Dermis blood vessel endothelial cell (primary cell): Measurements from ENCODE around the gene DPEP2NB. TPM values are rescaled to one million over a fixed set of nuclear protein-coding genes. Genes with fewer than 3 reads are reported as not detected.
A peak's percentile ranks its signal among the peaks of the same experiment; 100 is the strongest.

Experiments
- DNase-seq: peaks from one replicate; pipeline ENCODE4 v3.0.0; 2010
- total RNA-seq: library from RNA; depleted of rRNA; stranded (reverse); fragments of >200 nt; gene quantifications from 2 replicates; pipeline ENCODE4 v1.2.3, GENCODE V29; 2014

DPEP2NB gene, protein sequence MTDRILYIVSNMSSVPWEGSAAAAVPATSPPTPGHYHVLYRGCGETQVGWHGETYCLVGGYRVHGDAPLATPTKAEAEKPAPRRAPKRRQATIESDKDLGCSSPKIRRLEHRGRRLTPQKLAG
- total RNA-seq = not detected in 2 replicates

DNA sequence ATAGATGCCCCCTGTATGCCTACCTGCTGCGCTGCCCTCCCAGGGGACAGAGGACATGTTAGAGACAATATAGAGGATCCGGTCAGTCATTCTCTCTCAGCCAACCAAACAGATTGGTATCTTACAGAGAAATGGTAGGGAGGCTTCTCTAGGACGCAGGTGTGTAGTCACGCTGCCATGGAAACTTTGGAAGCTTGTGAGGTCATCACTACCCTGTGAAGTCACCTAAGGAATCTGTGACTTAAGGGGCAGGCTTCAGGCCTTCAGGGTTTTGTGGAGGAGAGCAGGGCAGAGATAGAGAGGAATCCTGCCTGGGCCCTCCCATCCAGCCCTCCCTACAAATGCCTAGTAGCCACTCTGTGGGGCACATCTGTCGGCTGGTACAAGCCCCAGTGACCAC, at the start of gene DPEP2NB:
TSS of gene DPEP2NB (minus strand) at position 231 of the 400 bp plus-strand sequence. CDS start at position 90, 141 bp downstream.
- DNase-seq = no peak

DNA sequence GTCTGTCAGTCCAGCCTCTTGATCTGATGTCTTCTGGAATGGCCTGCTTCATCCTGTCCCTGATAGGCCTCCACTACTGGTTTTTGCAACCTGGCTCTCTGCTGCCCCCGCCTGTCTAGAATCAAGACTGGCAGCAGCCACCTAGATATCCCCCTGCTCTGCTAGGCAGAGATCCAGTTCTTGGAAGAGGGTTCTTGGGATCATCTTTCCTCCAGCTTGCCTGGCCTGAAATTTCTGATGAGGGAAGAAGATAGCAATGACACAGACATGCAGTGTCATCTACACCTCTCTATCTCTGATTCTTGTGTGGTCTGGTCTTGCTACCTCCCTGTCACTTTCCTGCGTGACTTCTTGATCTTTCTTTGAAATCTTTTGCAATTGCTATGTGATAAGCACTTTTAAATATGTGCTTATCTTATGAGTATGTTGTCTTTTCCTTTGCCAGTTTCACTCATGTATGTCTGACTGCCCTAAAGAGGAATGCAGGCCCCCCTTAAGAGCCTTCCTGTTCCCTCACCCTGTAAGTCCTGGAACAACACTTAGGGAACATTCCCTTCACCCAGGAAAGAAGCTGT, 49.2 kb upstream of the DPEP2NB start:
- DNase-seq = peak; percentile 84

DNA sequence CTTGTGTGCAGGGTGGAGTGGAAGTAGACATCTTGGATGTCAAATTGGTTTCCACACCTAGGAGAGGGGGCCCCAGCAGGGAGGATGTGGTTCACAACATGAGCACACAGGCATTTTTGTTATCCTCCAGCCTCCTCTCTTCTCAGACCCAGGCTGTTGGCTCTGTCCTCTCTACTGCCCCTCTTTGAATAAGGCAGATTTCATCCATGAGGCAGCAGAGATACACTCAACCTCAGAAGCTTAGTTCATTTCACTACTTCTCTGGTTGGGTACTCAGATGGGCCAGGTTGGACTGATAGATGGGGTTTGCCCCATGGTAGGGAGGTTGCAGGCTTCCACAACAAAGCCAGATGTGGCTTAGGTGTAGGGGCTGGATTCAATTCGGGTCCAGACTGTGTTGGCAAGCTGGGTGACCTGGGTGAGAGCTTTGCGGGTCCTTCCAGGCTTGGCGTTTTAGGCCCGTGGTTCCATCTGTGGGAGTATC, 47.2 kb upstream of the DPEP2NB start:
- no peak for DNase-seq

DNA sequence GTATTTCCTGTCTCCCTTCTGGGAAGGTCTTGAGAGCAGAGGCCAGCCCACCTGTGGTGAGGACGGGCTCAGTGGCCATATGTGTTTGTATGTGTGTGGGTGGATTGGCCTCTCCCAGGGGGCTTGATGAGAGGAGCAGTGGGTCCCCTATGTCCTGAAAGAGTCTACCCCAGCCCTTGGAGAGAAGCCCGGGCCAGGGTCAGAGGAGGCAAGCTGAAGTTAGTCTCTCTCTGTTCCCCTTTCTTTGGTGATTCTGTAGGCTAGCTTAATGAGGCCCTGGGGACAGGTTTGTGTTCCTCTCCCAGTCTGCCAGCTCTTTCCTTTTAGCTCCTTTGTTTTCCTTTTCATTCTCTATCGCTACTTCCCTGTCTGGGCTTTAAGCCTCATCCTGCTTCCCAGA, 45.7 kb upstream of the DPEP2NB start:
- no peak for DNase-seq

DNA sequence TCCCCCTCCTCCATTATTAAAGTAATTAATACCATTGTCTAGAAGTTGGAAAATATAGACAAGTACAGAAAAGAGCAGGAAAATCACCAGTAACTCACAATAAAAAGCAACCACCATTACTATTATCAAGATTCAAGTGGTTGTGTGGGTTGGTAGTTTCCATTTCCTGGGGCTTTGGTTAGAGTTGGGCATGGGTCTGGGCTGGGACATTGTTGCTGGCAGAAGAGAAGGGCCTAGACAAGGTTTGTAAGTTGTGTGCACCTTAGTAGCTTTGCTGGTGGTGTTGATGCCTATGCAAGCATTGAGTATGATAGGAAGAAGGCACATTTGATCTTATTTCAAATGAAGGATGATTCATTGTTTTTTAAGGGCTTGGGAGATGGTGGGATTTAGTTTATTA, 44.1 kb upstream of the DPEP2NB start:
- no peak for DNase-seq

DNA sequence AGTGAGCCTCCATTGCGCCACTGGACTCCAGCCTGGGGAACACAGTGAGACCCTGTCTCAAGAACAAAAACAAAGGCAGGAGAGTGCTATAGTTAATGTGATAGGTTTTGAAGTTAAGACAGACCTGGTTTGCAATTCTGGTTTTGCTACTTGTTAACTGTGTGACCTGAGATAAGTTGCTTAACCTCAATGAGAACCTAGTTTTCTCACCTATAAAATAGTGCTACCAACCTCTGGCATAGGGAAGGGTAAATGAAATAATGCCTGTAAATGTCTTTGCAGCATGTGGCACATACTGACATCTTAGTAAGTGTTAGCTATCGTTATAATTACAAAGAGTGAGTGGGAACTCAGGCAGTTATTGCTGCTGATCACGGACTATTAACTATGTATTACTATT, 39.7 kb upstream of the DPEP2NB start:
- DNase-seq = no peak

DNA sequence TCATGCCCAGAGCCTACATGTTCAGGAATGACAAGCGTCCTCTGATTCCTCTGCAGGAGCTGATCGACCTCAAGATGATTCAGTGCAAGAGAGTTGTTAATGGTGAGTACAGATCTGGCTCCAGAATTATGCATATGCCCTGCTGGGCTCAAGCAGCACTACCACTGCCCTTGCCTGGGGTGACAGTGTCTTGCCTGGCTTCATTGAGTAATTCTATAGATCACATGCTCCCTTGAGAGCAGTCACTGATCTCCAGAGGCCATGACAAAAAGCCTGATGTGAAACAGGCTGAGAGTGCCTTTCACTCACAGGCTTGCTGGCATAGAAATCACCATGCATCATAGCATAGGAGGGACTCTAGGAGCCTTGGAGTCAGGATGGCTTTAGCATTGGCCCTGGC, 33.7 kb upstream of the DPEP2NB start:
- no peak for DNase-seq

DNA sequence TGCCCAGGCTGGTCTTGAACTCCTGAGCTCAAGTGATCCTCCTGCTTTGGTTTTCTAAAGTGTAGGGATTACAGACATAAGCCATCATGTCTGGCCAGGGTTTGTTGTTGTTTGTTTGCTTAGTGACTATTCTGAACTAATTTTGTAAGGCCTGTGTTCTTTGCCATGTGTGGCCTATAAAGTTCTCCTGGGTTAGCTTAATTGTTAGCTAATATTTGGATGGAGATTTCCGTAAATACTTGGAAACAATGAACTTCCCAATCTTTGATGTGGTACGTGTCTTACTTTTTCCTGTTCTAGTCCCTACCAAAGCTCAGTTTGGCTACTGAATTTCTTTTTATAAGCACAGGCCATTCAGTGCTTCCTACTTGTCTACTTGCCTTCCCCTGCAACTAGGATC, 32.3 kb upstream of the DPEP2NB start:
- DNase-seq = peak; percentile 16

DNA sequence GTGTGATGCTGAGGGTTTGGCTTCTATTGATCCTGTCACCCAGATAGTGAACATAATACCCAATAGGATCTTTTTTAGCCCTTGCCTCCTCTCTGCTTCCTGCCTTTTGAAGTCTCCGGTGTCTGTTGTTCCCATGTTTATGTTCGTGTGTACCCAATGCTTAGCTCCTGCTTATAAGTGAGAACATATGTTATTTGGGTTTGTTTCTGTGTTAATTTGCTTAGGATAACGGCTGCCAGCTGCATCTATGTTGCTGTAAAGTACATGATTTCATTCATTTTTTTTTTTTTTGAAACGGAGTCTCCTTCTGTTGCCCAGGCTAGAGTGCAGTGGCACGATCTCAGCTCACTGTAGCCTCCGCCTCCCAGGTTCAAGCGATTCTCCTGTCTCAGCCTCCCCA, 30.4 kb upstream of the DPEP2NB start:
- no peak for DNase-seq

DNA sequence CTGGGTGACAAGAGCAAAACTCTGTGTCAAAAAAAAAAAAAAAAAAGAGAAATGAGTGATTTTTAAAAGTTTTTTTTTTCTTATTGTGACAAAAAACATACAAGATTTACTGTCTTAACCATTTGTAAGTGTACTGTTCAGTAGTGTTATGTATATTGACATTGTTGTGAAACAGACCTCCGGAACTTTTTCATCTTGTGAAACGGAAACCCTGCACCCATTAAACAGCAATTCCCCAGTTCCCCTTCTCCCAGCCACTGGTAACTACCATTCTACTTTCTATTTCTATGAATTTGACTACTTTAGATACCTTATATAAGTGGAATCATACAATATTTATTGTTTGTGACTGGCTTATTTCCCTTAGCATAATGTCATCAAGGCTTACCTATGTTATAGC, 26.1 kb upstream of the DPEP2NB start:
- DNase-seq = no peak

DNA sequence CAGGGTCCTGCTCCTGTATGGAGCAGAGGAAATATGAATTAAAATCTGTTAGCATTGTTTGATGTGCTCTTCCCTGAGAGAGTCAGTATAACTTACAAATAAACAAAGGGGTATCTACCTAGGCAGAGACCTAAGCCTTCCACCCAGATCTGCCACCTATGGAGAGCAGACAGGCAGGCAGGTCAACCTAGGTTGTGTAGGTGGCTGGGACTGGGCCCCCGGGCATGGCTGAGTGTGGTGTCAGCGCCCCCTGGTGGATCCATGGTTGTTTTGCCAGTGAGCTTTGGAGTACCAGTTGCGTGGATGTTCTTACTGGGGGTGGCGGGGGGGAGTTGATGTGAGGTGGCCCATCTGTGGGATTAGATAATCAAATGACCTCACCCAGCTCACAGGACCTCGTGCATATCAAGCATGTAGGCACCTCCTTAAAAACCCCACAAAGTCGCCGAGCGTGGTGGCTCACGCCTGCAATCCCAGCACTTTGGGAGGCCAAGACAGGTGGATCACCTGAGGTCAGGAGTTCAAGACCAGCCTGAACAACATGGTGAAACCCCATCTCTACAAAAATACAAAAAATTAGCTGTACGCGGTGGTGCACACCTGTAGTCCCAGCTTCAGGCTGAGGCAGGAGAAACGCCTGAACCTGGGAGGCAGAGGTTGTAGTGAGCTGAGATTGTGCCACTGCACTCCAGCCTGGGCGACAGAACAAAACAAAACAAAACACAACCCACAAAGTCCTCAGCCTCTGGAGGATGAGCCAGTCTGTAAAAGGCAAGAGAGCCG, 25.0 kb upstream of the DPEP2NB start:
- peak; percentile 89 for DNase-seq

DNA sequence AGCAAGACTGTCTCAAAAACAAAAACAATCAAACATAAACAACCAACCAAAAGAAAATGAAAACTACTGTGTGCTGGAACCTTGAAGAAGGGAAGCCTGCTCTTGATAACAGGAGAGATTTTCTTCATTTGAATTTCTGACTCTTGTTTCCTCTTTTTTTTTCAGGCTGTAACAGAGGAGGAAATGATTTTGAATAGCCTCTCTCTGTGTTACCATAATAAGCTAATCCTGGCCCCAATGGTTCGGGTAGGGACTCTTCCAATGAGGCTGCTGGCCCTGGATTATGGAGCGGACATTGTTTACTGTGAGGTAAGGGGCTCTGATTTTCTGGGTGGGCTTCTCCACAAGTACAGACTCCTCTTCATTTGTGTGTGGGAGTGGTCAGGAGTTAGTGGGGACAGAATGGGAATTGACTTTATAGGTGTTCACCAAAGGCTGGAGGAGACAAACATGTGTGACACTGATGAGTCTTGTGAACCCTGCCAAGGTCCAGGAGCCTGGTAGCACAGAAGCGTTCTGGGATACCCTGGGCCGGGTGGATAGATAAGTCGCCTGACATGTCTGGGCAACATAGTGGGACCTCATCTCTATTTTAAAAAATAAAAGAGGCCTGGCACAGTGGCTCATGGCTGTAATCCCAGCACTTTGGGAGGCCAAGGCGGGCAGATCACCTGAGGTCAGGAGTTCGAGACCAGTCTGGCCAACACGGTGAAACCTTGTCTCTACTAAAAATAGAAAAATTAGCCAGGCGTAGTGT, 22.3 kb upstream of the DPEP2NB start:
- DNase-seq = no peak

DNA sequence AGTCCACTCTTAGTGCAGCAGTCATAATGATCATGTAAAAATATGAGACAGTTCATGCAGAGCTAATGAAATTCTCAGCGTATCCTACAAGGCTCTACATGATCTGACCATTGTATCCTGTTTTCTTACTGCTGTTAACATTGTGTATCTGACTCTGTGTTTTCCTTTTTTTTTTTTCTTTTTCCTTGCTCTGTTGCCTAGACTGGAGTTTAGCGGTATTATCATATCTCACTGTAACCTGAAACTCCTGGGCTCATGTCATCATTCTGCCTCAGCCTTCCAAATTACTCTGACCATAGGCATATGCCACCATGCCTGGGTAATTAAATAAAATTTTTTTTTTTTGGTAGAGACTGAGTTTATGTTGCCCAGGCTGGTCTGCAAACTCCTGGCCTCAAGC, 19.5 kb upstream of the DPEP2NB start:
- no peak for DNase-seq

DNA sequence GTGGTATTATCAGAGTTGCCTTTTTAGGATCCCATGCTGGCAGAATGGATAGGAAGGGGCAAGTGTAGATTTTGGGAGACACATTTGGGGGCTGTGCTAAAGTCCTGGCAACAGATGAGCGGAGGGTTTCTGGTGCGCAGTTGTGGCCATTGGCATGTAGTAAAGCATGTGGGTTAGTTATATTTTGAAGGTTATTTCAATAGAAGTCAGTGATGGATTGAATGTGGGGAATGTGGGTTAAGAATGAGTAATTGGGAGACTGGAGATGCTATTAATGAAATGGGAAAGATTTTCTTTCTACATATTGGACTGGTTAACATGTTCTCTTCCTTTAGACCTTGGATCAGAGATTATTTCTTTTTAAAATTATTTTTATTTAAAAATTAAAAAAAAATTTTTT, 17.4 kb upstream of the DPEP2NB start:
- DNase-seq = no peak

DNA sequence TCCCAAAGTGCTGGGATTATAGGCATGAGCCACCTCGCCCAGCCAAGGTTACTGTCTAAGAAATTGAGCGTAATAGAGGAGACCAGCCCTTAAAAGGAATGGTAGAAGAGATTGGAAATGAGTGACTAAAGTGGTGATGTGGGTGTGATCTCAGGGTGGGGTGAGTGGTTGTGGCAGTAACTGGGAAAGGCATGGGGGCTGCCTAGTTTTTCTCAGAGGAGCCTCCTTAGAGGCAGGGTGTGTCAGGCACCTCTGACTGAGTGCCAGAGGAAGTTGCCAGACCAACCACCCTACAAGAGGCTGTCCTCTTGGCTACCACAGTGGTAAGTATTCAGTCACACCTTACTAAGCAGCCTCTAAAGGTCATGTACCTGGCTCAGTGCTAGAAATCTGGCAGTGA, 16.2 kb upstream of the DPEP2NB start:
- no peak for DNase-seq

DNA sequence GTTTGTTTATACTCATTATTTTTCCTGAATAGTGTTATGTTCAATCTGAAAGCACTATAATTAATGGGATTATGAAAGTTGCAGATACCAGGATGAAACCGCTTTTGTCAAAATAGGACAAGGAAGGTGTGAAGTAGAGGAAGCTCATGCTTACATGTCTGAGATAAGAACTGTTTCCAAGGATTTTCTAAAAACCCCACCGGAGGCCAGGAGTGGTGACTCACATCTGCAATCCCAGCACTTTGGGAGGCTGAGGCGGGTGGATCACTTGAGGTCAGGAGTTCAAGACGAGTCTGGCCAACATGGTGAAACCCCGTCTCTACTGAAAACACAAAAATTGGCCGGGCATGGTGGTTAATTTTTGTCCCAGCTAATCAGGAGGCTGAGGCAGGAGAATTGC, 14.4 kb upstream of the DPEP2NB start:
- peak; percentile 32 for DNase-seq

DNA sequence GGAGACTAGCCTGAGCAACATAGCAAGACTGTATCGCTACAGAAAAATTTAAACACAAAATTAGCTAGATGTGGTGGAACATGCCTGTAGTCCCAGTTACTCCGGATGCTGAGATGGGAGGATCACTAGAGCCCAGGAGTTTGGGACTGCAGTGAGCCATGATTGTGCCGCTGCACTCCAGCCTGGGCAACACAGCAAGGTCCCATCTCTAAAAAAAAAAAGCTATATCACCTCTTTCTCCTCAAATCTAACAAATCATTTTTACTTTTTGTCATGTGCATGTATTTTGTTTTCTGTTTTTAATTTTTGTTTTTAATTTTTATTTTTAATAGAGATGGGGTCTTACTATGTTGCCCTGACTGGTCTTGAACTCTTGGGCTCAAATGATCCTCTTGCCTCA, 13.3 kb upstream of the DPEP2NB start:
- DNase-seq = no peak

DNA sequence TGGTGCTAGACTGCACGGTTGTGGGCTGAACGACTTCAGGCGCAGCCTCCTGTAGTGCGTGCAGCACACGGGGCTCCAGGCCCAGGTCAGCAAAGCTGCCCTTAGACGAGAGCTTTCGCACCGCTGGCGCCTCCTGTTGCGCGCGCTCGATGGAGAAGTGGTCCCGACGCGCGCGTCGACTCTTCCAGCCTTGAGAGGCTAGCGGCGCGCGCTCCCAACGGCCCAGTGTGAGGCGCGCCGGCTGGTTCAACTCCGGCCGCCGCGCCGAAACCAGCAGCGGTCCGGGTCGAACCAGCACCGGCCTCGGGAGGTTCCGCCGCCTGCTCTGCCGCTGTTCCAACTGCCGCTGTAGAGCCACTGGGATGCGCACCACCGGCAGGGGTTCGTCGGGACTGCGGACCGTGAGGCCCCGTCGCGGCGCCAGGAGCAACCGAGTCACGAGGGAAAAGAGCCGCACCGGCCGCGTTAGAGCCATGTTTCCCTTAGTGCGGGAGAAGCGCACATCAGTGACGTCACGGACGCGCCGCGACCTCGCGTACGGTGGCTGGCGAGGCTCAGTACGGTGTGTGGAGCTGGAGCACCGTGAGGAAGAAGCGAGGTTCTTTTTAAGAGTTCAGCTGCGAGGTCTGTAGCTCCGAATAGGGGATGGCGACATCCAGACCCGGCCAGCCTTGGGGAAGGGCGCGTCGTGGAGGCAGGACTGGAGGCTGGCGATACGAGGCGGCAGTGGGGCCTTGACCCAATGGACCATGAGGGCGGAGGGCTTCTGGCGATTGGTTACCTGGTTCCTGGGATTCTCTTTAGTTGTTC, 7.2 kb upstream of the DPEP2NB start, which contains the start of the genes DDX28 and DUS2:
TSS of gene DDX28 (minus strand) at position 505 of the 810 bp plus-strand sequence. CDS start at position 475, 30 bp downstream.
TSS of gene DUS2 (plus strand) at position 557 of the 810 bp plus-strand sequence. CDS start 14,740 bp downstream, outside the sequence.
- peak; percentile 97 for DNase-seq

DNA sequence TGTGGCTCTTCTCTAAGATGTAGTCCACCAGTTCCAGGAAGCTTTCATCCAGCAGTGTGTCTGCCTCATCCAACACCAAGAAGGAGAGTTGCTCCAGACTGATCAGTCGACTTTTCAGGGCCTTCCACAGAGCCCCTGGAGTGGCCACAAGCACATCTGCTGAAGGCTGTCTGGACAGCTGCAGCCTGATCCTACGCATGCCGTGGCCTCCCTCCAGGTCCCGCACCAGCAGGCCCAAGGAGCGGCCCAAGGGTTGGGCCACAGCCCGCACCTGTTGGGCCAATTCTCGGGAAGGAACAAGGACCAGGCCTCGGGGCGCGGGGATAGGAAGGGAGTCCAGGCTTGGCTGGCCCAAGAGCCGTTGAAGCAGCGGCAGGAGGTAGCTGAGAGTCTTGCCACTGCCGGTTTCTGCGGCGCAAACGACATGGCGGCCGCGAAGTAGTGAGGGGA, 6.6 kb upstream of the DPEP2NB start:
- no peak for DNase-seq

DNA sequence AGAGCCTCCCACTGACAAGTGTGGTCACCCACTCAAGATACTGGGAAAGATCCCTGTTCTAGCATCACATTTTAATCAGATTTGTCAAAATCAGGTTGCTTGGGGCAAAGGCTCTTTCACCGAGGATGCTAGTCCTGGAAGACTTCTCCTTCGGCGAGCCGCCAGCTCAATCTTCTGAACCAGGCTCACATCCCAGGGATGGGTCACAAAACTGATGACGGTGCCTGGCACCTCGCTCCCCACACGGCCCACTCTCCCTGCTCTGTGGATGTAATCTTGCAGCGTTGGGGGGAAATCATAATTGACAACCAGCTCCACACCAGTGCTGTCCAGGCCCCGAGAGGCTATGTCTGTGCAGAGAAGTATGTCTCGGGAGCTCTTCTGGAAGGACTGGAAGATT, 5.8 kb upstream of the DPEP2NB start:
- DNase-seq = no peak

DNA sequence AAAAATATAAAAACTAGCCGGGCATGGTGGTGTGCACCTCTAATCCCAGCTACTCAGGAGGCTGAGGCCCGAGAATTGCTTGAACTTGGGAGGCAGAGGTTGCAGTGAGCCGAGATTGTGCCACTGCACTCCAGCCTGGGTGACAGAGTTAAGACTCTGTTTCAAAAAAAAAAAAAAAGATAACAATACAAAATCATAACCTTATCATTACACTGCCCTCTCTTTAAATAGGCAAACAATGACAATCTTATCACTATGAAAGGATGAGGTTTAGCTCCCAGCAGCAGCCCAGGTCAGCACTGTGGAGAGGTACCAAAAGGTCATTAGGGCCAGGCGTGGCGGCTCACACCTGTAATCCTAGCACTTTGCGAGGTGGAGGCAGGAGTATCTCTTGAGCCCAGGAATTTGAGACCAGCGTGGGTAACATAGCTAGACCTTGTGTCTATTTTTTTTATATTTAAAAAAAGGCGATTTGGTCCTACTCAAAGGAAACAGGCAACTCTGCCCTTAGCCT, 3.5 kb upstream of the DPEP2NB start:
- no peak for DNase-seq

DNA sequence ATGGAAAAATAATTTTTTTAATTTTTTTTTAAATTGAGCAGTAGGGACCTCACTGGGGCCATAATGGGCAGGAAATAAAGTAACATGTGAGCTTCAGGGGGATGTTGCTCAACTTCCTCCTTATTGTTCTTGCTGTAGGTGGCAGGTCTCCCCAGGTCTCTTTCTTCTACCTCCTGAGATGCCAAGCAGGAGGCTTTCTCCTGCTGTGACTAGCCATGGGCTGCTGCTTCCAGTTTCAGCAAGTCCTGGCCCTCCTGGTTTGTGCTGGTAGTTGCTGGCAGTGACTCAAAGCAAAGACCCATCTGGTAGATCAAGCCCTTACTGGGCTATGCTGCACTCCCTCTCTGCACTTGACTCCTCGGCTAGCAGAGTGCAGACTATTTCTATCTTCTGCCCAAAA, 2.3 kb downstream of the DPEP2NB start:
- peak; percentile 82 for DNase-seq
